GM12891 (cell line): ENCODE results near the gene PCDHB1.
"Not testable (repeated sequence)": the region's sequence is repeated elsewhere in the genome, so short reads cannot be mapped to it uniquely, and the experiment has no call there.

Source experiments
- DNase-seq: peaks from one replicate; pipeline ENCODE4 v3.0.0; 2011; ENCODE audit warnings: low spot score; ENCODE audit not compliant: insufficient read length
- FAIRE-seq: peaks from 2 replicates; lab custom pipeline; 2011; peaks lifted over from hg19 to GRCh38; lab: Jason Lieb, UNC
- PAX5 ChIP-seq: IDR thresholded peaks from 2 replicates; pipeline ENCODE4 v1.6.1; 2011; ENCODE audit warnings: low read length, moderate library complexity, mild to moderate bottlenecking; ENCODE audit not compliant: insufficient read depth, severe bottlenecking
- POLR2A ChIP-seq: IDR thresholded peaks from 2 replicates; pipeline ENCODE4 v1.6.1; 2011; ENCODE audit warnings: low read depth, low read length, control low read depth
- POLR2AphosphoS5 ChIP-seq: IDR thresholded peaks from 2 replicates; pipeline ENCODE4 v1.6.1; 2011; ENCODE audit warnings: low read depth, low read length, control low read depth
- POU2F2 ChIP-seq: IDR thresholded peaks from 2 replicates; pipeline ENCODE4 v1.6.1; 2011; ENCODE audit warnings: low read depth, mild to moderate bottlenecking, control low read depth, low read length, moderate library complexity
- SPI1 ChIP-seq: IDR thresholded peaks from 2 replicates; pipeline ENCODE4 v1.6.1; 2011; ENCODE audit warnings: low read depth, low read length, control low read depth
- TAF1 ChIP-seq: IDR thresholded peaks from 2 replicates; pipeline ENCODE4 v1.6.1; 2011; ENCODE audit warnings: low read depth, low read length, control low read depth

PCDHB1 gene

GRCh38 chr5:141041427-141041785 is 9.8 kb upstream of the PCDHB1 start:
- no peak for TF ChIP-seq TAF1
- TF ChIP-seq POLR2AphosphoS5: no peak
- TF ChIP-seq SPI1: no peak
- TF ChIP-seq PAX5: no peak
- TF ChIP-seq POU2F2: no peak
- no peak for TF ChIP-seq POLR2A
- no peak for FAIRE-seq
- no peak for DNase-seq

GRCh38 chr5:141042555-141042954 is 8.6 kb upstream of the PCDHB1 start:
- TF ChIP-seq SPI1: no peak
- no peak for TF ChIP-seq PAX5
- no peak for TF ChIP-seq POLR2AphosphoS5
- TF ChIP-seq POU2F2: no peak
- TF ChIP-seq TAF1: no peak
- TF ChIP-seq POLR2A: no peak
- DNase-seq (no peak), FAIRE-seq (no peak)

- no peak for FAIRE-seq
- no peak for DNase-seq
- no peak for TF ChIP-seq POU2F2
These were observed 320 bp downstream of the PCDHB1 start for GRCh38 chr5:141051521-141051866.

GRCh38 chr5:141077826-141078225 is 26.7 kb downstream of the PCDHB1 start:
- FAIRE-seq (no peak), DNase-seq (no peak)
- TF ChIP-seq POLR2A (no peak), POLR2AphosphoS5 (no peak), PAX5 (no peak), SPI1 (no peak), POU2F2 (no peak), TAF1 (no peak)

- FAIRE-seq (no peak), DNase-seq (no peak)
- no peak for TF ChIP-seq SPI1
These were observed 31.1 kb downstream of the PCDHB1 start for GRCh38 chr5:141082228-141082627.

- DNase-seq: no peak
These were observed 33.4 kb downstream of the PCDHB1 start for GRCh38 chr5:141084487-141084989.

GRCh38 chr5:141094481-141095262 is 43.5 kb downstream of the PCDHB1 start, which contains the start of gene PCDHB2:
PCDHB2 (plus strand) TSS chr5:141094615; CDS start chr5:141094791, 176 bp downstream.
- no peak for TF ChIP-seq TAF1
- TF ChIP-seq PAX5: no peak
- TF ChIP-seq POLR2AphosphoS5: no peak
- no peak for TF ChIP-seq POLR2A
- TF ChIP-seq POU2F2: no peak
- no peak for TF ChIP-seq SPI1
- no peak for DNase-seq
- FAIRE-seq: no peak

More at GRCh38 chr5:141084487-141084989, 33.4 kb downstream of the PCDHB1 start:
- no peak for TF ChIP-seq SPI1
- TF ChIP-seq PAX5: no peak
- TF ChIP-seq POLR2AphosphoS5: no peak
- TF ChIP-seq TAF1: no peak
- TF ChIP-seq POLR2A: no peak
- TF ChIP-seq POU2F2: no peak
- FAIRE-seq: no peak

GRCh38 chr5:141095263-141095641 is 44.1 kb downstream of the PCDHB1 start:
- TF ChIP-seq POLR2A (no peak), PAX5 (no peak), POLR2AphosphoS5 (no peak), TAF1 (no peak), POU2F2 (no peak)
- no peak for FAIRE-seq
- no peak for DNase-seq

GRCh38 chr5:141096181-141096580 is 45.0 kb downstream of the PCDHB1 start:
- not testable (repeated sequence) for DNase-seq, FAIRE-seq

- FAIRE-seq, DNase-seq: not testable (repeated sequence)
These were observed 45.4 kb downstream of the PCDHB1 start for GRCh38 chr5:141096586-141096985.

GRCh38 chr5:141100243-141100805 is 49.1 kb downstream of the PCDHB1 start, which contains the start of gene PCDHB3:
PCDHB3 (plus strand) TSS chr5:141100473; CDS start chr5:141100650, 177 bp downstream.
- DNase-seq (no peak), FAIRE-seq (no peak)

More at GRCh38 chr5:141100243-141100805, 49.1 kb downstream of the PCDHB1 start, which contains the start of gene PCDHB3:
- TF ChIP-seq PAX5 (no peak), SPI1 (no peak), TAF1 (no peak)
